ENCODE results near the gene RINL.

The RINL gene

DNA sequence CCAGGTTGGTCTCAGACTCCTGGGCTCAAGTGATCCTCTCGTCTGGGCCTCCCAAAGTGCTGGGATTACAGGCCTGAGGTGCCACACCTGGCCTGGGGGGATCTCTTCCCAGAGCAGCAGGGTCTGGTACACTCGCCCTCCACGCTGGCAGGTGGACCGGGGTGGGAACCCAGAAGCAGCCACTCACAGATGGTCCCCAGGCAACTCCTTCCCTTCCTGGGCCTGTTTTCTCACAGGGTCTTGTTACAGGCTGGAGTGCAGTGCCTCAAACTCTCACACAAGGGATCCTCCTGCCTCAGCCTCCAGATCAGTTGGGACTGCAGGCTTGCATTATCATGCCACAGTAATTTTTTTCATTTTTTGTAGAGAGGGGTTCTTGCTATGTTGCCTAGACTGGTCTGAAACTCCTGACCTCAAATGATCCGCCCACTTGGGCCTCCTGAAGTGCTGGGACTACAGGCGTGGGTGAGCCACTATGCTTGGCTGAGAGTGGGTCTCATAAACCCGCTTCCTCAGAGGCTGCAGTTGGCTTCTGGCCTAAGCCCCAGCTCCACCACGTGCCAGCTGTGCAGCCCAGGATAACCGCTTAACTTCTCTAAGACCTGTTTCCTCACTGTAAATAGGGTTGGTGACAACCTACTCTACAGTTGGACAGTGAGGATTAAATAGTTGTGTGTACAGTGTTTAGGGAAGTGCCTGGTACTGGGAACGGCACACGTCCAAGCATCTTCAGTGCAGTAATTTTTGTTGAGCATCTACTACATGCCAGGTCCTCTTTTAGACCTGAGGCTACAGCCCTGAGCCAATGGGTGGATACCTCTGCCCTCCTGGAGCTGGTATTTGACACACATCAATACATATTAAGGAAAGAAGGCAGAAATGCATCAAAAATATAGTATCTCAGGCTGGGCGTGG is 34.8 kb upstream of the RINL start:
- TF ChIP-seq, protein P1, sequence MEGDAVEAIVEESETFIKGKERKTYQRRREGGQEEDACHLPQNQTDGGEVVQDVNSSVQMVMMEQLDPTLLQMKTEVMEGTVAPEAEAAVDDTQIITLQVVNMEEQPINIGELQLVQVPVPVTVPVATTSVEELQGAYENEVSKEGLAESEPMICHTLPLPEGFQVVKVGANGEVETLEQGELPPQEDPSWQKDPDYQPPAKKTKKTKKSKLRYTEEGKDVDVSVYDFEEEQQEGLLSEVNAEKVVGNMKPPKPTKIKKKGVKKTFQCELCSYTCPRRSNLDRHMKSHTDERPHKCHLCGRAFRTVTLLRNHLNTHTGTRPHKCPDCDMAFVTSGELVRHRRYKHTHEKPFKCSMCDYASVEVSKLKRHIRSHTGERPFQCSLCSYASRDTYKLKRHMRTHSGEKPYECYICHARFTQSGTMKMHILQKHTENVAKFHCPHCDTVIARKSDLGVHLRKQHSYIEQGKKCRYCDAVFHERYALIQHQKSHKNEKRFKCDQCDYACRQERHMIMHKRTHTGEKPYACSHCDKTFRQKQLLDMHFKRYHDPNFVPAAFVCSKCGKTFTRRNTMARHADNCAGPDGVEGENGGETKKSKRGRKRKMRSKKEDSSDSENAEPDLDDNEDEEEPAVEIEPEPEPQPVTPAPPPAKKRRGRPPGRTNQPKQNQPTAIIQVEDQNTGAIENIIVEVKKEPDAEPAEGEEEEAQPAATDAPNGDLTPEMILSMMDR (IDR thresholded peaks at IDR 0.05; ENCODE audit: low read depth, low read length): no peak

DNA sequence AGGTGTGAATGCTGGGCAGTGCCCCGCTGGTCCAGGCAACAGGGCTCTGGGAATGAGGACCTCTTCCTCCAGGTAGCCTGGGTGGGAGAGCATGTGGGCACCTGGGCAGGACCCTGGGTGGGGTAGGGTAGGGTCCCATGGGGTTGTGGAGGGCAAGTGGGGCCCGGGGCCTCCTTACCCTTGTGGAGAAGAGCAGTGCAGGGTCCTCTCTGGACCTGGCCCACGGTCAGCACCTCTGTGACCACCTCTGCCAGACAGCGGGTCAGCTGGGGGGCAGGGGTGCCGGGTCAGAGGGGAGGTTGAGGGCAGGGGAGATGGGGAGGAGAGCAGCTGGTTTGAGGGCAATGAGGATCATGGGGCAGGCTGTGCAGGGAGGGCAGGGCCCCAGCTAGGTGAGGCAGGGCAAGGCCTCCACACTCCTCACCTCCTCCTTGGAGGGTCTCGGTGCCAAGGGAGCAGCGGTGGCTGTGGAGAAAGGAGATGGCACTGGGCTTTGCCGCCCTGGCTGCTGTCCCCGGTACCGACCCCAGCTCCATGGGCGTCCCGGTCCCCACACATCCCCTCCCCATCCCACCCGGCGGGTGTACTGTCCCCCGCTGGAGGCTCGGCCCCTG is 33.4 kb upstream of the RINL start:
- H3K4me3 ChIP-seq (replicated peaks in 1 of 2; ENCODE audit: low read depth in 2 of 2, low read length in 2 of 2): no peak overlapping the region
- TF ChIP-seq, protein P1 (IDR thresholded peaks at IDR 0.05; ENCODE audit: low read depth, low read length): no peak
- DNase-seq (ENCODE audit: low read depth in 2 of 2): no peak

More for the DNA sequence above, 34.8 kb upstream of the RINL start:
- DNase-seq (ENCODE audit: low read depth in 2 of 2): no peak
- H3K4me3 ChIP-seq (replicated peaks in 1 of 2; ENCODE audit: low read depth in 2 of 2, low read length in 2 of 2): no peak overlapping the region

DNA sequence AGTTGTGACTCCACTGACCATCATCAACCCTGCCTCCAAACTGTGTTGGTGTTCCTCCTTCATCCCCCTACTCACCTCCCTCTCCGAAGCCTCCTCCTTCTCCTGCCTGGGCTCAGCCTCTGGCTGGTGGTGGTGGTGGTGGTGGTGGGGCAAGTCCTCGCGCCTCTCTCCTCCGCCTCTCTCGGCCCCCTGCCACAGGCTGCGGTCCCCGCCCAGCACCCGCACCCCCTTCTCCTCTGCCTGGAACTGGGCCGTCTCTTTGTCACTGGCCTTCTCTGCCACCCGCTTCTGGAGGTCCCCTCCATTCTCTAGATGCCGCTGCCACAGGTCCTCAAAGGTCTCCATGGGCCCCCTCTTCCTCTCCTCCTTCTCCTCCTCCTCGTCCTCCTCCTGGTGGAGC is 32.4 kb upstream of the RINL start:
- H3K4me3 ChIP-seq (replicated peaks in 1 of 2; ENCODE audit: low read depth in 2 of 2, low read length in 2 of 2): no peak overlapping the region
- TF ChIP-seq, protein P1 (IDR thresholded peaks at IDR 0.05; ENCODE audit: low read depth, low read length): no peak
- DNase-seq (ENCODE audit: low read depth in 2 of 2): no peak

DNA sequence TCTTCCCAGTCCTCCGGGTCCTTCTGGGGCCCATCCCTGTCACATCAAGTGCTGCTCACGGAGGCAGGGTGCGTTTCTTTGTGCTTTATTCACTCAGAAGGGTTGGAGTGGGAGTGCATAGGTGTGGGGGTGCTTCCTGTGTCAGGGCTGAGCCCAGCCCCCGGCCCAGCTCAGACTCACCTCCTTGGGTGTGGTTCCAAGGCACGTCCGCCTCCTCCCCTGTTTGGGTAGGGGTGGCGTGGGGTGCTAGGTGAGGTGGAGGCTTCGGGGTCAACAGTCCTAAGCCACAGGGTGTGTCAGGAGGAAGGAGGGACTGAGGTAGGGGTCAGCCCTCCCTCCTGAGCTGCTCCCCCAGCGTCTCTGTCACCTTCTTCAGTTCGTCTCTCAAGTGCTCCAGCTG is 30.8 kb upstream of the RINL start:
- no peak for DNase-seq (ENCODE audit: low read depth in 2 of 2)
- H3K4me3 ChIP-seq (replicated peaks in 1 of 2; ENCODE audit: low read depth in 2 of 2, low read length in 2 of 2): no peak overlapping the region
- TF ChIP-seq, protein P1 (IDR thresholded peaks at IDR 0.05; ENCODE audit: low read depth, low read length): no peak

DNA sequence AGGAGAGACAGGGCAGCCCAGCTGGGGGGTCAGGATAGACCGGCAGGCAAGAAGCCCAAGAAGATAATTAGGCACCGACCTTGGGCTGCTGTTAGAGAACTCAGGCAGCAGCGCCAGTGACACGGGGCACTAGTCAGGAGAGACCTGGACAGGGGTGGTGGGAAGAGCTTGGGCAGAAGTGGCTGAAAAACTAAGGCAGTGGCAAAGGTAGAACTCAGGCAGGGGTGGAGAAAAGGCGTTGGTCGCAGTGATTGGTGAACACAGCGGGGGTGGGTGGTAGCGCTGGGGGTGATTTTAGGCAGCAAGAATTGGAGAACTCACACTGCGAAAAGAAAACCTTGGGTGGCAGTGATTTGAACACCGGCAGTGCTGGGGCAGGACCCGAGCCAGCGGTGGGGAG is 29.6 kb upstream of the RINL start:
- no peak for DNase-seq (ENCODE audit: low read depth in 2 of 2)
- TF ChIP-seq, protein P1 (IDR thresholded peaks at IDR 0.05; ENCODE audit: low read depth, low read length): no peak
- H3K4me3 ChIP-seq (replicated peaks in 1 of 2; ENCODE audit: low read depth in 2 of 2, low read length in 2 of 2): no peak overlapping the region

- no peak overlapping the region for H3K4me3 ChIP-seq (replicated peaks in 1 of 2; ENCODE audit: low read depth in 2 of 2, low read length in 2 of 2)
- no peak for DNase-seq (ENCODE audit: low read depth in 2 of 2)
- TF ChIP-seq, protein P1 (IDR thresholded peaks at IDR 0.05; ENCODE audit: low read depth, low read length): no peak
These were observed 29.2 kb upstream of the RINL start for GRCh38 chr19:38907227-38907626.
